Vagina (tissue), 2 donors: ENCODE measurements around the gene ZNF282. TPM values are rescaled to one million over a fixed set of nuclear protein-coding genes. Genes with fewer than 3 reads are reported as not detected.

Source experiments
- DNase-seq, 2 donors: peaks; one replicate each; pipeline ENCODE4 v3.0.0-alpha.2; 2017; ENCODE audit errors: extremely low spot score in 2 of 2
- H3K27ac ChIP-seq: fragments of 200-600 bp; sonication (generic); one replicate; pipeline ENCODE4 v1.5.1; 2019
- H3K27me3 ChIP-seq: fragments of 200-600 bp; sonication (generic); one replicate; pipeline ENCODE4 v1.5.1; 2019
- H3K36me3 ChIP-seq, 2 donors: fragments of 200-600 bp; sonication (generic); one replicate each; pipeline ENCODE4 v1.5.1; 2017 to 2019
- H3K4me1 ChIP-seq: fragments of 200-600 bp; sonication (generic); one replicate; pipeline ENCODE4 v1.5.1; 2019
- H3K4me3 ChIP-seq, 2 donors: fragments of 200-600 bp; sonication (generic); 1 replicate in 1 of 2; 2 replicates in 1 of 2; pipeline ENCODE4 v1.5.1; 2016 to 2019
- H3K9me3 ChIP-seq: fragments of 200-600 bp; sonication (generic); one replicate; pipeline ENCODE4 v1.5.1; 2019
- CTCF ChIP-seq, 3 experiments: fragments of 450-650 bp in 2 of 3; fragments of 200-600 bp in 1 of 3; sonication (generic) in 1 of 3; IDR thresholded peaks; one replicate each; pipeline ENCODE4 v1.5.1; 2017 to 2019; ENCODE audit warnings: antibody characterized with exemption in 3 of 3, mild to moderate bottlenecking in 2 of 3, moderate library complexity in 2 of 3
- POLR2A ChIP-seq, 2 donors: fragments of 450-650 bp; IDR thresholded peaks; one replicate each; pipeline ENCODE4 v1.6.1; 2017; ENCODE audit warnings: antibody characterized with exemption in 2 of 2, mild to moderate bottlenecking in 2 of 2, moderate library complexity in 2 of 2
- POLR2AphosphoS5 ChIP-seq, 2 donors: sonication (generic); formaldehyde crosslinking; IDR thresholded peaks; one replicate each; pipeline ENCODE4 v1.9.0; 2017; ENCODE audit warnings: antibody characterized with exemption in 2 of 2, mild to moderate bottlenecking in 2 of 2, low read depth in 1 of 2; ENCODE audit not compliant: insufficient read depth in 1 of 2
- intact Hi-C: fragments of 100-400 bp; cut with DNase I; formaldehyde crosslinking; loops from one replicate; pipeline ENCODE4 v1.15.1; 2023
- total RNA-seq: library from RNA; depleted of rRNA; stranded (reverse); fragments of >200 nt; gene quantifications from one replicate; pipeline ENCODE4 v1.2.3, GENCODE V29; 2016

Gene ZNF282
- 17.9 TPM for total RNA-seq

- Histone ChIP-seq H3K27ac (peak within 1 kb of the TSS; percentile 90), H3K4me3 (peak within 1 kb of the TSS; percentile 80 to 99), H3K27me3 (no peaks in the 10 kb centered on the region), H3K36me3 (peaks cover 0 to 21% of the 10 kb centered on the region in 2 donors), H3K9me3 (no peaks in the 10 kb centered on the region), H3K4me1 (peaks cover 26% of the 10 kb centered on the region)
- intact Hi-C loops = no loop called here
- TF ChIP-seq CTCF (IDR thresholded peaks at IDR 0.05) (peak in 2 of 3 experiments; percentile 26 to 48), POLR2AphosphoS5 (IDR thresholded peaks at IDR 0.05; ENCODE audit: insufficient read depth in 1 of 2, low read depth in 1 of 2) (peak in 1 of 2 donors; percentile 73), POLR2A (IDR thresholded peaks at IDR 0.05) (no peak)
- DNase-seq = no peak
These were observed at the start of gene ZNF282 for GRCh38 chr7:149195180-149196150. Gene ZNF282 (plus strand): TSS chr7:149195546. CDS start chr7:149195590, 44 bp downstream.

- TF ChIP-seq CTCF (IDR thresholded peaks at IDR 0.05) (peak in 2 of 3 experiments; percentile 26 to 84), POLR2A (IDR thresholded peaks at IDR 0.05) (peak in 1 of 2 donors; percentile 32), POLR2AphosphoS5 (IDR thresholded peaks at IDR 0.05; ENCODE audit: insufficient read depth in 1 of 2, low read depth in 1 of 2) (peak in 1 of 2 donors; percentile 39)
- Histone ChIP-seq H3K4me1 (peaks cover 32% of the 10 kb centered on the region), H3K4me3 (peak within 1 kb of the TSS; percentile 74 to 77), H3K27ac (peak within 1 kb of the TSS; percentile 91), H3K9me3 (no peaks in the 10 kb centered on the region), H3K27me3 (no peaks in the 10 kb centered on the region), H3K36me3 (no peaks in the 10 kb centered on the region)
- intact Hi-C loops = no loop called here
- DNase-seq = no peak
These were observed 48.1 kb upstream of the ZNF282 start, which contains the start of gene ZNF398 for GRCh38 chr7:149147072-149147751. Gene ZNF398 (plus strand): TSS chr7:149147453. CDS start chr7:149147743, 290 bp downstream.

GRCh38 chr7:149147752-149148653 is 47.3 kb upstream of the ZNF282 start:
- Histone ChIP-seq H3K27ac (peak overlapping the region; percentile 91), H3K4me1 (peaks cover 33% of the 10 kb centered on the region), H3K27me3 (no peaks in the 10 kb centered on the region), H3K9me3 (no peaks in the 10 kb centered on the region), H3K36me3 (no peaks in the 10 kb centered on the region), H3K4me3 (peak overlapping the region; percentile 74 to 77)
- TF ChIP-seq CTCF (IDR thresholded peaks at IDR 0.05) (no peak), POLR2AphosphoS5 (IDR thresholded peaks at IDR 0.05; ENCODE audit: insufficient read depth in 1 of 2, low read depth in 1 of 2) (peak in 1 of 2 donors; percentile 34), POLR2A (IDR thresholded peaks at IDR 0.05) (no peak)
- no peak for DNase-seq
- intact Hi-C loops = no loop called here

GRCh38 chr7:149150981-149151380 is 44.4 kb upstream of the ZNF282 start:
- Histone ChIP-seq H3K4me1 (peaks cover 42% of the 10 kb centered on the region), H3K36me3 (peaks cover 3 to 19% of the 10 kb centered on the region in 2 donors)
- intact Hi-C loops = loop anchor here (10.0 kb wide), 2 partner anchors 56 to 1726 kb away; partner anchors contain the start of gene ZNF786

More at GRCh38 chr7:149150981-149151380, 44.4 kb upstream of the ZNF282 start:
- H3K9me3 ChIP-seq = no peaks in the 10 kb centered on the region
- no peaks in the 10 kb centered on the region for H3K27me3 ChIP-seq
- no peak overlapping the region for H3K27ac ChIP-seq
- no peak for TF ChIP-seq POLR2A (IDR thresholded peaks at IDR 0.05)
- no peak for DNase-seq
- no peak overlapping the region for H3K4me3 ChIP-seq
